ENCODE results near the gene PHLDA1. TPM values are rescaled to one million over a fixed set of nuclear protein-coding genes. Genes with fewer than 3 reads are reported as not detected.

The PHLDA1 gene
- total RNA-seq, 2 experiments from 2014 or later, result 0.44 to 2.1 TPM

DNA sequence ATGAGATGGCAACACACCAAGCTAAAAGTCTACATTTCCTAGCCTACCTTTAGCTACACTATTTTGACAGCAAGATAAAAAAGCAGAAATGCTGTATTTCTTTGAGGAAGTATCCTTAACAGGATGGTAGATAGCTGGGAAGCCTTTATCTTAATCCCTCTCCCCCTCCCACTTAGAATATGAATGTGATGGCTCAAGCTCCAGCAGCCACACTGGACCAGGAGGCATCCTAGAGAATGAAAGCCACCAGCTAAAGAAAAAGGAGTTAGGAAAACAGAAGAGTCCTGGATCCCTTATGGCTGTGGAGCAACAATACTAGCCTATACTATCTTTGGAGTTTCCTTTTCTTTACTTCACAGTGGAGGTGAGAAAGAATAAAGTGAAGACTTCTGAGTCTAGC, 37.8 kb upstream of the PHLDA1 start:
- H3K4me3 ChIP-seq (ENCODE audit: low read depth, low read length, poor library complexity, severe bottlenecking), result no peak overlapping the region
- H4K20me1 ChIP-seq (ENCODE audit: insufficient read depth, low read length), result peaks cover 44% of the 10 kb centered on the region
- H3K27ac ChIP-seq (ENCODE audit: low read depth, low read length, poor library complexity, severe bottlenecking), result peak overlapping the region; percentile 8
- peaks cover 11% of the 10 kb centered on the region for H3K4me1 ChIP-seq (ENCODE audit: insufficient read depth, low read length, poor library complexity, severe bottlenecking)
- H3K79me2 ChIP-seq (ENCODE audit: insufficient read depth, low read depth, low read length), result peaks cover 100% of the 10 kb centered on the region
- no peaks in the 10 kb centered on the region for H3K9me2 ChIP-seq (ENCODE audit: insufficient read depth, low read length)
- no peak overlapping the region for H2AFZ ChIP-seq (ENCODE audit: low read length)
- H3K4me2 ChIP-seq (ENCODE audit: low read length), result no peak overlapping the region
- peaks cover 40% of the 10 kb centered on the region for H3K9me3 ChIP-seq (ENCODE audit: low read length)
- BruUV-seq (replicated peaks), result no TSS peak
- intact Hi-C loops (cut with micrococcal nuclease; ENCODE audit: unreplicated experiment), result no loop called here
- TF ChIP-seq EZH2phosphoT487 (IDR thresholded peaks at IDR 0.05; ENCODE audit: borderline replicate concordance, low read depth, low read length), result no peak
- TF ChIP-seq, protein P1, sequence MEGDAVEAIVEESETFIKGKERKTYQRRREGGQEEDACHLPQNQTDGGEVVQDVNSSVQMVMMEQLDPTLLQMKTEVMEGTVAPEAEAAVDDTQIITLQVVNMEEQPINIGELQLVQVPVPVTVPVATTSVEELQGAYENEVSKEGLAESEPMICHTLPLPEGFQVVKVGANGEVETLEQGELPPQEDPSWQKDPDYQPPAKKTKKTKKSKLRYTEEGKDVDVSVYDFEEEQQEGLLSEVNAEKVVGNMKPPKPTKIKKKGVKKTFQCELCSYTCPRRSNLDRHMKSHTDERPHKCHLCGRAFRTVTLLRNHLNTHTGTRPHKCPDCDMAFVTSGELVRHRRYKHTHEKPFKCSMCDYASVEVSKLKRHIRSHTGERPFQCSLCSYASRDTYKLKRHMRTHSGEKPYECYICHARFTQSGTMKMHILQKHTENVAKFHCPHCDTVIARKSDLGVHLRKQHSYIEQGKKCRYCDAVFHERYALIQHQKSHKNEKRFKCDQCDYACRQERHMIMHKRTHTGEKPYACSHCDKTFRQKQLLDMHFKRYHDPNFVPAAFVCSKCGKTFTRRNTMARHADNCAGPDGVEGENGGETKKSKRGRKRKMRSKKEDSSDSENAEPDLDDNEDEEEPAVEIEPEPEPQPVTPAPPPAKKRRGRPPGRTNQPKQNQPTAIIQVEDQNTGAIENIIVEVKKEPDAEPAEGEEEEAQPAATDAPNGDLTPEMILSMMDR (conservative IDR thresholded peaks at IDR 0.05; ENCODE audit: low read length), result no peak
- ChIA-PET POLR2A (interaction anchor here (0.6 to 2.2 kb wide), 8 partner anchors 9 to 326 kb away, joined by 3 to 16 read pairs (median 4); no protein-coding TSS in a partner anchor), CTCF (ENCODE audit: unreplicated experiment) (no interaction called here)
- no peak for DNase-seq (ENCODE audit: low spot score)
- H3K36me3 ChIP-seq (ENCODE audit: insufficient read depth, low read length), result peaks cover 100% of the 10 kb centered on the region

DNA sequence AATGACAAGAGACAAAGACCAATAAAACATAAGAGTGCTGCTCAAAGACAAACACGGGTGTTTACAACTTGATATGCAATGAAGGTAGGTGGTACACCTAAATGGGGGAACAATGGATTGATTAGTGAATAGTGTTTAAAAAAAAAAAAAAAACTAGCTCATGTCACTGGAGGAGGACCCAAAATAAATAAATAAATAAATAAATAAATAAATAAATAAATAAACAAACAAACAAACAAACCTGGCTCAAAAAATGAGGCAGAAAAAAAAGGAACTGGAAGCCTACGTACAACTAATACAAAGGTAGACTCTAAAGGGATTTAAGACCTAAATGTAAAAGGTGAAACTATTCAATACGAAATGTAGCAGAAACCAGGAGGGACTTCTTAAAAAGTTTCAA, 34.3 kb upstream of the PHLDA1 start:
- DNase-seq (ENCODE audit: low spot score), result no peak
- intact Hi-C loops (cut with micrococcal nuclease; ENCODE audit: unreplicated experiment), result no loop called here
- H3K9me3 ChIP-seq (ENCODE audit: low read length), result peaks cover 43% of the 10 kb centered on the region
- peaks cover 100% of the 10 kb centered on the region for H3K36me3 ChIP-seq (ENCODE audit: insufficient read depth, low read length)
- no peak overlapping the region for H3K4me2 ChIP-seq (ENCODE audit: low read length)
- no peaks in the 10 kb centered on the region for H3K9me2 ChIP-seq (ENCODE audit: insufficient read depth, low read length)
- no peak overlapping the region for H2AFZ ChIP-seq (ENCODE audit: low read length)
- H4K20me1 ChIP-seq (ENCODE audit: insufficient read depth, low read length), result peaks cover 40% of the 10 kb centered on the region
- H3K79me2 ChIP-seq (ENCODE audit: insufficient read depth, low read depth, low read length), result peaks cover 100% of the 10 kb centered on the region
- POLR2A ChIA-PET, result interaction anchor here (0.6 to 1.1 kb wide), 2 partner anchors 21 to 27 kb away, joined by 3 read pairs; no protein-coding TSS in a partner anchor
- no peak overlapping the region for H3K4me3 ChIP-seq (ENCODE audit: low read depth, low read length, poor library complexity, severe bottlenecking)
- TF ChIP-seq, protein P1 (conservative IDR thresholded peaks at IDR 0.05; ENCODE audit: low read length), result no peak
- TF ChIP-seq EZH2phosphoT487 (IDR thresholded peaks at IDR 0.05; ENCODE audit: borderline replicate concordance, low read depth, low read length), result no peak
- CTCF ChIA-PET (ENCODE audit: unreplicated experiment), result no interaction called here
- no peaks in the 10 kb centered on the region for H3K4me1 ChIP-seq (ENCODE audit: insufficient read depth, low read length, poor library complexity, severe bottlenecking)
- no peak overlapping the region for H3K27ac ChIP-seq (ENCODE audit: low read depth, low read length, poor library complexity, severe bottlenecking)
- no TSS peak for BruUV-seq (replicated peaks)

DNA sequence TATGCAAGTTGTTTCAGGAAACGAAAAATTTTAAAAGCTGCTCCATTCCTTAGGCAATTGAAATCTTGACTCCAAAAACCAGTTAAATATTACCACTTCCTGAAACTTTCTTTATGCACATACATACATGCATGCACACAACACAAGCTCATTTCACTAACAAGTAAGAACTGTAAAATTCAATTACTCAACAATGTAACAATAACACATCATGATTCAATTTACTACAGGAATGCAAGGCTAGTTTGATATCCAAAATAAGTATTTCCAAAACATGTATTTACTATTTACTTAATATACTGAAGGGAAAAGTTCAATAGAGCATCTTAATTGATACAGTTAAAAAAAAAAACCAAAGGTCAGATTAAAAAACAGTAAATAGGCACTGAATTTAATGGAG, 33.3 kb upstream of the PHLDA1 start:
- H3K4me3 ChIP-seq (ENCODE audit: low read depth, low read length, poor library complexity, severe bottlenecking), result no peak overlapping the region
- H3K79me2 ChIP-seq (ENCODE audit: insufficient read depth, low read depth, low read length), result peaks cover 99% of the 10 kb centered on the region
- H3K9me3 ChIP-seq (ENCODE audit: low read length), result peaks cover 43% of the 10 kb centered on the region
- ChIA-PET CTCF (ENCODE audit: unreplicated experiment) (no interaction called here), POLR2A (interaction anchor here (0.7 to 1.0 kb wide), 2 partner anchors 8 to 560 kb away, joined by 4 read pairs; no protein-coding TSS in a partner anchor)
- TF ChIP-seq EZH2phosphoT487 (IDR thresholded peaks at IDR 0.05; ENCODE audit: borderline replicate concordance, low read depth, low read length), result no peak
- TF ChIP-seq, protein P1 (conservative IDR thresholded peaks at IDR 0.05; ENCODE audit: low read length), result no peak
- intact Hi-C loops (cut with micrococcal nuclease; ENCODE audit: unreplicated experiment), result no loop called here
- no TSS peak for BruUV-seq (replicated peaks)
- H3K36me3 ChIP-seq (ENCODE audit: insufficient read depth, low read length), result peaks cover 100% of the 10 kb centered on the region
- H2AFZ ChIP-seq (ENCODE audit: low read length), result no peak overlapping the region
- DNase-seq (ENCODE audit: low spot score), result no peak
- H3K4me1 ChIP-seq (ENCODE audit: insufficient read depth, low read length, poor library complexity, severe bottlenecking), result no peaks in the 10 kb centered on the region
- H3K4me2 ChIP-seq (ENCODE audit: low read length), result no peak overlapping the region
- peaks cover 37% of the 10 kb centered on the region for H4K20me1 ChIP-seq (ENCODE audit: insufficient read depth, low read length)
- no peak overlapping the region for H3K27ac ChIP-seq (ENCODE audit: low read depth, low read length, poor library complexity, severe bottlenecking)
- no peaks in the 10 kb centered on the region for H3K9me2 ChIP-seq (ENCODE audit: insufficient read depth, low read length)
